Naive B cell (primary cell): Measurements from ENCODE around the gene FBXO5. TPM values are rescaled to one million over a fixed set of nuclear protein-coding genes. Genes with fewer than 3 reads are reported as not detected.

Experiments
- polyA plus RNA-seq, 6 donors: library from polyadenylated mRNA; unstranded; fragments of 300-500 nt; fragmentation: Illumina TruSeq; gene quantifications; one replicate each; pipeline ENCODE4 v1.2.3, GENCODE V29; 2021; ENCODE audit warnings: low read depth in 6 of 6

The FBXO5 gene
- polyA plus RNA-seq, 6 donors from 2014 or later = 6.9 to 12.6 (median 8.1) TPM

Other genes starting within 250 kb of the FBXO5 start
- gene VIP, start 232.2 kb downstream of the FBXO5 start, polyA plus RNA-seq = not detected
- gene MTRF1L, start 19.7 kb upstream of the FBXO5 start, polyA plus RNA-seq = 10 to 100 TPM; 11.1 to 15.6 (median 13.9) TPM
- not detected for gene RGS17, start 148.2 kb upstream of the FBXO5 start, polyA plus RNA-seq